B cell (primary cell): ENCODE data around the gene LIN9. TPM values are rescaled to one million over a fixed set of nuclear protein-coding genes. Genes with fewer than 3 reads are reported as not detected.

Source experiments
- ATAC-seq: fragments of 200-7000 bp; cut with Tn5 transposase; one replicate; pipeline ENCODE4 v1.10.0; 2021; ENCODE audit warnings: low read depth, mild to moderate bottlenecking, moderate number of reproducible peaks, moderate library complexity
- CTCF ChIA-PET: fragments of 350-600 bp; sonication (Branson Sonifier 250); formaldehyde crosslinking; loops from one replicate; lab custom pipeline; 2021; ENCODE audit warnings: antibody characterized with exemption, inconsistent platforms; lab: Charles Lee
- POLR2A ChIA-PET: fragments of 350-600 bp; sonication (Branson Sonifier 250); formaldehyde crosslinking; loops from one replicate; lab custom pipeline; 2021; ENCODE audit warnings: antibody characterized with exemption; lab: Charles Lee
- DNase-seq: peaks from one replicate; pipeline ENCODE4 v3.0.0; 2013
- H2AFZ ChIP-seq: 2 replicates; pipeline ENCODE4 v1.6.1; 2012; ENCODE audit warnings: mild to moderate bottlenecking, low read depth, low read length; ENCODE audit not compliant: insufficient read depth, poor library complexity, severe bottlenecking
- H3K27ac ChIP-seq, 2 donors: 1 replicate in 1 of 2; 2 replicates in 1 of 2; pipeline ENCODE4 v1.5.1; 2012 to 2013; ENCODE audit warnings: low read length in 2 of 2, mild to moderate bottlenecking in 2 of 2, moderate library complexity in 1 of 2
- H3K27me3 ChIP-seq, 4 experiments: fragments of 200-600 bp in 1 of 4; sonication (generic) in 1 of 4; replicated peaks in 1 of 4; 1 replicate in 2 of 4; 2 replicates in 2 of 4; pipeline versions ENCODE4 v1.6.1 to v1.7.0; 2013 to 2016; ENCODE audit warnings: low read length in 3 of 4, mild to moderate bottlenecking in 2 of 4, mixed read lengths in 1 of 4, moderate library complexity in 1 of 4; ENCODE audit not compliant: insufficient read depth in 4 of 4, control insufficient read depth in 3 of 4; ENCODE audit errors: control extremely low read depth in 1 of 4
- H3K36me3 ChIP-seq, 2 experiments: replicated peaks in 1 of 2; 1 replicate in 1 of 2; 2 replicates in 1 of 2; pipeline versions ENCODE4 v1.6.1 to v1.7.1; 2013; ENCODE audit warnings: low read length in 1 of 2; ENCODE audit not compliant: insufficient read depth in 2 of 2, control insufficient read depth in 1 of 2; ENCODE audit errors: control extremely low read depth in 1 of 2, extremely low read depth in 1 of 2
- H3K4me1 ChIP-seq, 2 donors: fragments of 200-600 bp in 1 of 2; sonication (generic) in 1 of 2; 1 replicate in 1 of 2; 2 replicates in 1 of 2; pipeline versions ENCODE4 v1.5.1 to v1.6.1; 2013 to 2017; ENCODE audit warnings: low read length in 2 of 2; ENCODE audit not compliant: control insufficient read depth in 2 of 2, insufficient read depth in 2 of 2
- H3K4me2 ChIP-seq: replicated peaks from 2 replicates; pipeline ENCODE3; 2012; ENCODE audit warnings: mild to moderate bottlenecking, low read depth, low read length; ENCODE audit not compliant: poor library complexity, severe bottlenecking
- H3K4me3 ChIP-seq, 5 experiments: fragments of 200-600 bp in 1 of 5; sonication (generic) in 1 of 5; 1 replicate in 3 of 5; 2 replicates in 2 of 5; pipeline versions ENCODE4 v1.5.1 to v1.7.0; 2011 to 2016; ENCODE audit warnings: low read length in 4 of 5, mild to moderate bottlenecking in 4 of 5, low read depth in 2 of 5, control low read depth in 1 of 5, moderate library complexity in 1 of 5; ENCODE audit not compliant: insufficient read depth in 1 of 5; ENCODE audit errors: control extremely low read depth in 1 of 5, extremely low read depth in 1 of 5
- H3K79me2 ChIP-seq: fragments of 200-600 bp; sonication (generic); one replicate; pipeline ENCODE4 v1.6.0; 2016; ENCODE audit warnings: low read length; ENCODE audit not compliant: control insufficient read depth, insufficient read depth
- H3K9ac ChIP-seq: fragments of 200-600 bp; sonication (generic); 2 replicates; pipeline ENCODE4 v1.6.1; 2017; ENCODE audit warnings: mild to moderate bottlenecking, low read length, moderate library complexity
- H3K9me3 ChIP-seq, 3 donors: one replicate each; pipeline versions ENCODE4 v1.6.1 to v1.7.1; 2013; ENCODE audit warnings: low read length in 2 of 3; ENCODE audit not compliant: control insufficient read depth in 2 of 3, insufficient read depth in 1 of 3; ENCODE audit errors: control extremely low read depth in 1 of 3
- H4K20me1 ChIP-seq: 2 replicates; pipeline ENCODE4 v1.6.0; 2012; ENCODE audit warnings: mild to moderate bottlenecking, low read length; ENCODE audit not compliant: insufficient read depth, control insufficient read depth, poor library complexity, severe bottlenecking
- H3K27ac Mint-ChIP-seq: one replicate; pipeline ENCODE4 v1.8.0; 2021; ENCODE audit warnings: mixed read lengths
- H3K27me3 Mint-ChIP-seq: one replicate; pipeline ENCODE4 v1.8.0; 2021; ENCODE audit warnings: mixed read lengths
- H3K4me1 Mint-ChIP-seq: one replicate; pipeline ENCODE4 v1.8.0; 2021; ENCODE audit warnings: mixed read lengths
- H3K4me3 Mint-ChIP-seq: one replicate; pipeline ENCODE4 v1.8.0; 2021; ENCODE audit warnings: mixed read lengths
- H3K9me3 Mint-ChIP-seq: one replicate; pipeline ENCODE4 v1.8.0; 2022; ENCODE audit warnings: mixed read lengths; ENCODE audit not compliant: insufficient read depth
- CTCF ChIP-seq: fragments of 200-600 bp; IDR thresholded peaks from one replicate; pipeline ENCODE4 v1.8.0; 2022; ENCODE audit warnings: antibody characterized with exemption, mild to moderate bottlenecking
- EZH2 ChIP-seq: IDR thresholded peaks from 2 replicates; pipeline ENCODE4 v1.6.1; 2012; ENCODE audit warnings: borderline replicate concordance, low read depth, mild to moderate bottlenecking, moderate library complexity, low read length; ENCODE audit not compliant: insufficient read depth, poor library complexity, severe bottlenecking
- WGBS: methylation state at CpG from one replicate; pipeline ENCODE4 v1.1.5; 2013; ENCODE audit warnings: missing lambda C conversion rate; ENCODE audit not compliant: insufficient coverage; 5-methylcytosine and 5-hydroxymethylcytosine counted together
- intact Hi-C: fragments of 100-400 bp; cut with micrococcal nuclease; formaldehyde crosslinking; loops from one replicate; pipeline ENCODE4 v1.10.0; 2022
- polyA plus RNA-seq: library from polyadenylated mRNA; depleted of rRNA; stranded (reverse); fragments of >200 nt; gene quantifications from 2 replicates; pipeline ENCODE4 v1.2.3, GENCODE V29; 2012
- total RNA-seq, 2 donors: library from RNA; stranded (reverse); fragments of 120-200 nt in 1 of 2; gene quantifications; 1 replicate in 1 of 2; 2 replicates in 1 of 2; pipeline versions ENCODE4 v1.2.3 to v1.2.4, GENCODE V29; 2013 to 2022

The LIN9 gene
- total and polyA plus RNA-seq, 2 donors (not counting 1 experiment from before 2014, with no cell fraction given) = 1.7 to 6.7 TPM

DNA sequence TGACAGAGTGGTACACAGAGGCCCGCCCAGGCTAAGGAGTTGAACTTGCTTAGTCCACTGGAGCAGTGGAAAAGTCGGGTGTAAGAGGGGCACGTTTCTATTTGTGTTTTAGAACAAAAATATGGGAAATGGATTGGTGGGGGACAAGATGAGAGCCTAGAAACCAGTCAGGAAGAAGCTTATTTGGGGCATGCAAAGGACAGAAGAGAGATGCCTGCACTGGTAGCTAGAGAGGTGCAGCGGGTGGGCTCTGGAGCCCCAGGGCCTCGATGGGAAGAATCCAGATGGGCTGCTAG is 1.2 kb upstream of the LIN9 start:
- Histone ChIP-seq H3K36me3 (no peaks in the 10 kb centered on the region), H3K27me3 (peaks cover 0 to 14% (median 2%) of the 10 kb centered on the region in 4 experiments), H3K4me3 (no peak overlapping the region), H3K4me1 (peaks cover 12 to 14% of the 10 kb centered on the region in 2 donors), H3K79me2 (peaks cover 30% of the 10 kb centered on the region), H3K27ac (no peak overlapping the region), H2AFZ (no peak overlapping the region), H4K20me1 (no peaks in the 10 kb centered on the region), H3K4me2 (no peak overlapping the region), H3K9ac (no peak overlapping the region), H3K9me3 (no peaks in the 10 kb centered on the region)
- CTCF ChIA-PET = interaction anchor here (1.7 to 2.0 kb wide), 2 partner anchors 46 to 185 kb away, joined by 3 to 12 read pairs; no protein-coding TSS in a partner anchor
- H3K4me3 Mint-ChIP-seq = peak overlapping the region; percentile 80
- DNase-seq (no peak), ATAC-seq (no peak)
- TF ChIP-seq EZH2 = no peak
- H3K9me3 Mint-ChIP-seq = no peaks in the 10 kb centered on the region
- peaks cover 21% of the 10 kb centered on the region for H3K4me1 Mint-ChIP-seq
- intact Hi-C loops = no loop called here
- peak overlapping the region; percentile 33 for H3K27ac Mint-ChIP-seq
- POLR2A ChIA-PET = interaction anchor here (0.6 kb wide), 2 partner anchors 37 to 116 kb away, joined by 4 to 8 read pairs; no protein-coding TSS in a partner anchor
- 97% methylated on average over 5 of the region's 5 CpGs for WGBS
- H3K27me3 Mint-ChIP-seq = peaks cover 5% of the 10 kb centered on the region

GRCh38 chr1:226309398-226310244 is 657 bp upstream of the LIN9 start:
- no peak overlapping the region for H3K27ac ChIP-seq
- H3K27ac Mint-ChIP-seq = peak overlapping the region; percentile 33
- POLR2A ChIA-PET = interaction anchor here (0.5 to 1.3 kb wide), 6 partner anchors 13 to 247 kb away, joined by 3 to 8 read pairs (median 4); partner anchors contain the start of gene H3-3A

More at GRCh38 chr1:226309398-226310244, 657 bp upstream of the LIN9 start:
- H3K36me3 ChIP-seq = no peaks in the 10 kb centered on the region
- peaks cover 12 to 14% of the 10 kb centered on the region in 2 donors for H3K4me1 ChIP-seq
- DNase-seq = no peak
- intact Hi-C loops = loop anchor here (1.0 to 5.0 kb wide), 2 partner anchors 123 to 197 kb away; partner anchors contain the start of gene ACBD3
- peak overlapping the region; percentile 99 for H3K4me2 ChIP-seq
- H3K9me3 ChIP-seq = no peaks in the 10 kb centered on the region
- CTCF ChIA-PET = interaction anchor here (1.0 to 2.0 kb wide), 4 partner anchors 24 to 185 kb away, joined by 3 to 12 read pairs (median 5); partner anchors contain the start of gene PARP1
- peak overlapping the region; percentile 80 for H3K4me3 Mint-ChIP-seq
- peak overlapping the region; percentile 98 for H3K9ac ChIP-seq
- peaks cover 0 to 14% (median 2%) of the 10 kb centered on the region in 4 experiments for H3K27me3 ChIP-seq
- H3K27me3 Mint-ChIP-seq = peaks cover 5% of the 10 kb centered on the region
- H3K9me3 Mint-ChIP-seq = no peaks in the 10 kb centered on the region
- 4% methylated on average over 59 of the region's 62 CpGs for WGBS
- H2AFZ ChIP-seq = peak overlapping the region; percentile 83
- peaks cover 34% of the 10 kb centered on the region for H3K79me2 ChIP-seq
- H4K20me1 ChIP-seq = no peaks in the 10 kb centered on the region
- no peak for TF ChIP-seq EZH2
- no peak for TF ChIP-seq CTCF
- no peak for ATAC-seq
- H3K4me1 Mint-ChIP-seq = peaks cover 21% of the 10 kb centered on the region
- H3K4me3 ChIP-seq = peak overlapping the region in 4 of 5 experiments; percentile 50 to 99 (median 97)
